Stimulated activated CD4-positive, alpha-beta T cell treated with anti-CD3 and anti-CD28 coated beads, Interleukin-15, amount 100 ng/mL, for 48 hours (primary cell): Measurements from ENCODE around the gene SEC61G.

Source experiments
- DNase-seq, 2 donors: peaks; one replicate each; pipeline ENCODE4 v3.0.0-alpha.2; 2020; ENCODE audit warnings: low read depth in 2 of 2

Gene SEC61G

DNA sequence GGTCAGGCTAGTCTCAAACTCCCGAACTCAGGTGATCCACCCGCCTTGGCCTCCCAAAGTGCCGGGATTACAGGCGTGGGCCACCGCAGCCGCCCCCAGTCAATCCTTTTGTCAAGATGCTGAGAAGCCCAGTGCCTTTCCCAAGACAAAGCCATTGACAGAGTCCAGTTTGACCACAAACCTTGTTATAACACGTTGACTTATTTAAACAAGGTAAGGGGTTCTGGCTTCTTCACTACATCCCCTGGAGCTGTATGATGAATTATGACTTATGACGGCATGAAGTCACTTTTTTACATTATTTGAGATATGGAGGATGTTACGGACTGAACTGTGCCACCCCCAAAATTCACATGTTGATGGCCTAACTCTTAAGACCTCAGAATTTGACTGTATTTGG, 5.8 kb upstream of the SEC61G start:
- no peak for DNase-seq

DNA sequence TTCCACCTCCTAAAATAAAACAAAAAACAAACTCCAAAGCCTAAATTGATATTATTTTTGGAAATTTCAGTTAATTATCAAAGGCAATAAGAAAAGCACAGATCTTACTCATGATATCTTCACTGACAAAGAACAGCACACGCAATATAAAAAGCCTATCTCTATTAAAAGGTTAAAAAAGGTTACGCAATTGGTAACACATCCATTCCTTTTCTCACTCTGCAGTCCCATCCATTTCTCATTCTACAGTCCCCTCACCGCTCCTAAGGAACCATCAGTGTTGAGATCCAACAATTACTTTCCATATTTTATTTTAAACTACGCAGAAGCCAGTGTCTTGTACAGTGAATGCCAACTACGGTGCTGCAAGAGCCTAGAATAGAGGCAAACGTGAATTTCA, 1.3 kb downstream of the SEC61G start:
- no peak for DNase-seq

DNA sequence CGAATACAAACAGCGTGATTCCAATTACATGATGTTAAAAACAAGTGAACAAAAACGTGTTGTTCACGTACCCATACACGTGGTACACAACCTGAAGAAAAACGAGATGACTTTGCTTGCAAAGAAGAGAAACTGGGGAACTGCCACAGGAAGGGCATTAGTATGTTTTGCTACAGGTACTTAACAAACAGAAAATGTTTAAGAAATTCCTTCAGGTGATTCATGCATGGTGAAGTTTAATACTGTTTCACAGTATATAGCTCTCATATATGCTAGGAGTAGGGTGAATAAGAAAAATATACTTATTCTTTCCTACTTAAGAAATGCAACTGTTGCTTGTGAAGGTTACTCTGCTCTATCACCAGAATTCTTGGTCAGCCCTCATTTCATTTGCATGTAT, 9.8 kb downstream of the SEC61G start:
- DNase-seq, result no peak

DNA sequence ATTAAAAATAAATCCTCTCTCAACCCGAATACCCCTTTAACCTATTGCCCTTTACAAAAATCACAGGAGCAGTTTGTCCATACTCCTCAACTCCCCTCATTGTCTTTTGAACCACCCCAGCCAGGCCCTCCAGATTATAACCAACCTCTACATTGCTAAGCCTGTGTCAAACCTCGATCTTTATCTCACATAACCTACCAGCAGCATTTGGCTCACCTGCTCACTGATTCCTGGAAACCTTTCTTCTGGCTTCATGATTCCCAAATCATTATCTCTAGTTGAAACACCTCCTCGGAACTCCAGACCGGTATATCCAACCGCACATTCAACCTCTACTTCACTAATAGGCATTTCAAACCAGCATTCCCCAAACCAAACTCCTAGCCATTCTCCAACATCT, 11.8 kb downstream of the SEC61G start:
- DNase-seq, result no peak

DNA sequence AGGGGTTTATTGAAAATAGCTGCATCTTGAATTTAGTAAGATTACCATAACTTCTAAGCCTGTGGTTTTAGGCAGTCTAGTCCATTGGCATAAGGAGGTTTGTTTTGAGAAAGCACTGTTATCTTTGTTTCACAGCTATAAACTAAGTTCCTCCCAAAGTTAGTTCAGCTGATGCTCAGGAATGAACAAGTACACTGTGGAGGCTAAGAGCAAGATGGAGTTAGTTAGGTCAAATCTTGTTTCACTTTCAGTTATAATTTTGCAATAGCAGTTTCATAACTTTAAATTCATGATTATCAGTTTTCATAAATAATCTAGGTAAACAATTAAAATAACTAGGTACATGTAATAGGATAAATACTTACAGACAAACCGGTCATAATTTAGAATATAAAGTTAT, 15.4 kb downstream of the SEC61G start:
- DNase-seq, result no peak

DNA sequence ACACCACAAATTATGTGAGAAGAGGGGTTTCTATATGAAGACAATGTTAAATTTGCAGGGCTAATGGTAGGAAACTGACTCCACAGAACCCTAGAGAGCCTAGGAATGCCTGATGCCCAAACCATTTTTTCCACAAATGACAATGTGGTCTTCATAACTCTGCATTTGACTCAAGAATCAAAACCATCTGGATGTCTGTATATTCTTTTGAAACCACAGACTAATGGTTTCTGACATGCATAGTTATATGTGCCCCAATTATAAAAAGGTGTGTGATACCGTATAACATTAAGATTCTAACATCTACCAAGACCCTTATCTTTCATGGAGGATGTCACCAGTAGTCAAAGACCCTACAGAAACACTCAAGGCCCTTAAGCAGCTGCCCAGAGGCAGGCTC, 20.3 kb downstream of the SEC61G start:
- DNase-seq, result no peak

DNA sequence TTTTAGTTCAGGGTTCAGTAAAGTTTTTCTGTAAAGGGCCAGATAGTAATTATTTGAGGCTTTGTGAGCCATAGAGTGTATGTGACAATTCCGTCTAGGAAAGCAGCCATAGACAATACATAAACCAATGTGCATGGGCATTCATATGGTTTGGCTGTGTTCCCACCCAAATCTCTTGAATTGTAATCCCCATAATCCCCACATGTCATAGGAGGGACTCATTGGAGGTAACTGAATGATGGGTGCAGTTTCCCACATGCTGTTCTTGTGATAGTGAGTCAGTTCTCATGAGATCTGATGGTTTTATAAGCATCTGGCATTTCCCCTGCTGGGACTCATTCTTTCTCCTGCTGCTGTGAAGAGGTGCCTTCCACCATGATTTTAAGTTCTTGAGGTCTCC, 29.9 kb downstream of the SEC61G start:
- DNase-seq, result no peak

DNA sequence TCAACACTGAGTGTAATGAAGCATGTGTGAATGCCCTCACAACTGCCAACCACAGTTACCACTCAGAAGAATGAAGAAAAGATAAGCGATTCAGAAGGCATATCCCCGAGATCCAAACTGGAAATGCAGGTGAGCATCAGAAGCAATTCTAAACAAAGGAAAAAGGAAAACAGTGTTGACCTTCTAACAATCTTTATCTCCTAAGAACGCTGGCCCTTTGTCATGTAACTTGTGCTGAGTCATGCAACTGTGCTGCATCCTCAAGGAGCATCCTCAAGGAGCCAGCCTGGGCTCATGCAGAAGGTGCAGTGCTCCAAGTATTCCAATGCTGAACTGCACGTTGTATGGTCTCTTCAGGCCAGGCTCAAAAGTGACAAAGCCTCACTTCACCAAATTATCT, 30.6 kb downstream of the SEC61G start:
- DNase-seq, result no peak

DNA sequence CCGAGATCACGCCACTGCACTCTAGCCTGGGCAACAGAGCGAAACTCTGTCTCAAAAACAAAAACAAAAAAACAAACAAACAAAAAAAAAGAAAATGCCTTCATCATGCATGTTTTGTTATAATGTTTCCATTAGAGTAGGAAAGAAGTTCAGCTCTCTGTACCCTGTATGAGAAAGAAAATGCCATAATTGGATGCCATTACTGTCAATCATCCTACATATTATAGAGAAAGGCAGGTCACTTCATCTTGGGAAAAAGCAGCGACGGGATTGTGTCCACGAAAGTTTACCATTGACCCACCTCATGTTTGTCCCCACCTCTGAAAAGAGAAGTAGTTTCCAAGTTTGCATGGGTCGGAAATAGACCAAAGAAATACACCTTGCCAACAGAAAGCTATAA, 33.8 kb downstream of the SEC61G start:
- no peak for DNase-seq

DNA sequence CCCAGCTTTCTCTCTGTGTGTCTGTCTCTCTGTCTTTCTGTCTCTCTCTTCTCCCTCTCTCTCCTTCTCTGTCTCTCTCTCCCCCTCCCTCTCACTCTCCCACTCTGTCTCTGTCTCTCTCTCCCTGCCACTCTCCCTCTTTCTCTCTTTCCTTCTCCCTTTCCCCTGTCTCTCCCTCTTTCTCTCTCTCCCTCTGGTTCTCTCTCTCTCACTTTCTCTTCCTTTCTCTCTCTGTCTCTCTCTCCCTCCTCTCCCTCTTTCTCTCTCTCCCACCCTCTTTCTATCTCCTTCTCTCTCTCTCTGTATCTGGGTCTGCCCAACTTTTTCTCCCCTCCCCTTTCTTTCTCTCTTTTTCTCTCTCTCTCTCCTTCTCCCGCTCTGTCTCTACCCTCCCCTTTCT, 36.5 kb downstream of the SEC61G start:
- DNase-seq, result no peak

DNA sequence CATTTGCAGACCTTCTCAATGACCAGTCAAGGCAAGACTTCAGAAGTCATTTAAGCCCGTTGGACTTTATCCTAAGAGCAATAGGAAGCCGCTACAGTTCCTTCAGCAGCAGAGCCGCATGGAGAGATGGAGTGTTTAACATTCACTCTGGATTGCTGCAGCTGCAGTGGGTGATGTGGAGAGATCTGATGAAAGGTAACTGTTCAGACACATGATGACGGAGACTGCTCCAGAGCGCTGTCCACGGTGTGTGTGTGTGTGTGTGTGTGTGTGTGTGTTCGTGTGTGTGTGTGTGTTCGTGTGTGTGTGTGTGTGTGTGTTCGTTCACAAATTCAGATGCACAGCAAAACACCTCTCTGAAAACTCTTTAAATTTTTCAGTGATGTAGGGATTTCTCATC, 37.0 kb downstream of the SEC61G start:
- DNase-seq, result no peak

DNA sequence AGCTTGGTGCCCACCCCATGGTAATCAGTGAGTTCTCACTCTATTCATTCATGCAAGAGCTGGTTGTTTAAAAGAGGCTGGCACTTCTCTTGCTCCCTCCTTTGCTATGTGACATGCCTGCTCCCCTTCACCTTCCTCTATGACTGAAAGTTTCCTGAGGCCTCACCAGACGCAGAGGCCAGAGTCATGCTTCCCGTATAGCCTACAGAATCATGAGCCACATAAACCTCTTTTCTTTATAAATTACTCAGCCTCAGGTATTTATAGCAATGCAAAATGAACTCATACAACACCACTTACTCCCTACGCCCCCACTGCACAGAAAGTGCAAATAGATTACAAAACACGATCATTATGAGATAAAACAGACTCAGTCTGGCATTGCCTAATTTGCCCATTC, 39.0 kb downstream of the SEC61G start:
- DNase-seq, result no peak

DNA sequence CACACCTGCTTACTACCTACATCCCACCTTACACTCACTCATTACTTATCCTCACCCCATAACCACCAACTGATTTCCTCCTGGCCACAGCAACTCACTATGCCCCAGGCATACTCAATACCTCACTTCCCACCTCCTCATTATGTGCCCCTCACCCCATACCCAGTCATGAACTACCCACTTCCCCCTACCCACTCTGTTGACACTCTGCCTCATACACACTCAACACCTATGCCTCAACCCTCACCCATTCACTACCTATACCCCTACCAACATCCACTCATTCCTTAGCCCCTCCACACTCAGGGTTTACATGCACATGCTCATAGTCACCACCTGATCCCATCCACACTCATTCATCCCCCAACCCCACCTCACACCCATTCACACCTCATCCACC, 39.6 kb downstream of the SEC61G start:
- no peak for DNase-seq

DNA sequence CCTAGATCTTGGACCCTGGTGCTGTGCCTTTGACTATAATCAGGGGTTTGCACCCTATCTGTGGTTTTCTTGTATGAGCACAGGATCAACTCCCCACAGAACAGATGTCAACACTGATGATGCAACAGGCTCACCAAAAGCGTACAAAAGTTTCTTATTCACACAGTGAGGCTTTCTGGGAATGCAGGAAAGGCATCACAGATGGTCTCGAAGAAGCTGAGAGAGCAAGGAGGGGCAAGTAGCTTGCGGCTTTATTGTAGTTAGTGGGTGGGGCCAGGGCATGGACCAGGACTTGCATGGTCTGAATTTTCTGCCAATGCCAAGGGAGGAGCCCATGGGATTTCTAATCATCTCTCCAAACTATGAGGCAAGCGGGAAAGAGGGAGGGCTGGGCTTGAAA, 46.2 kb downstream of the SEC61G start:
- no peak for DNase-seq

DNA sequence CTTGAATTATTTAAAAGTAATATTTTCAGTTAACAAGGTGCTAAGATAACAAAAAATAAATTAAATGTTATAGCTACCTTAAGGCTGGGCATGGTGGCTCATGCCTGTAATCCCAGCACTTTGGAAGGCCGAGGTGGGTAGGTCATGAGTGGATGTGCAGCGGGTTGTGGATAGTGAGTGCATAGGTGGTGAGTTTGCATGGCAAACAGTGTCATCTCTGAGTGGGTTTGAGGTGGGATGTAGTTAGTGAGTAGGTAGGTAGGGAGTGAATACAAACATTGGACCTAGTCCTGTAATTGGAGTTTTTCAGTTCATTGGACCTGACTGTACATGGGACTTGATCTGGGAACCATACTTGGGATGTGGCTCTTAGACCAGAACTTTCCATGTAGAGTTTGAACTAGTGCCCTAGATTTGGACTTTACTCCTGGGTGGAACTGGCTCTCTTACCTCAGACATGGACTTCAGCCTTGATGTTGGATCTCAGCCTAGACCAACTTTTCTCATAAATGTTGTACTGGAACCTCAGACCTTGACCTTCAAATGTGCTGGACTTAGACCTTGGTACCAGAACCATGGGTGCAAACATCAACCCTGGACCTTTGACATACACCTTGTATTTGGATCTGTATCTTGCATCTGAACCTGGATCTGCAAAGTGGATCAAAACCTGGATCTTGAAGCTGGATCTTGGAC, 47.0 kb downstream of the SEC61G start:
- DNase-seq, result no peak

DNA sequence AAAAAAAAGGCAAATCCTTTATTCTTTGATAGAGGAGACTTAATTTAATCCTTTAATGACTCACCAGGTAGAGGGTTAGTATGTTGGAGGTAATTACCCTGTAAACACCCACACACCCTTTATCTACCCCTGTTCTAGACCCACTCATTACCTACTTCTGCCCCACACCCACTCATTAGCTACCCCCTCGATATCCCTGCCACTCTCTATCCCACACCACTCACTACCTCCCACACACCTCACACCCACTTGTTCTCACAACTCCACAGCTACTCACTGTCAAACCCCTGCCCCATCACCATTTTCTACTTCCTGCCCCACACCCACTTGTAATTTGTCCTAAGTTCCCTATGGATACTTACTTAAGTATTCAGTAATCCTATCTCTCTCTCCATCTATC, 49.7 kb downstream of the SEC61G start:
- no peak for DNase-seq

DNA sequence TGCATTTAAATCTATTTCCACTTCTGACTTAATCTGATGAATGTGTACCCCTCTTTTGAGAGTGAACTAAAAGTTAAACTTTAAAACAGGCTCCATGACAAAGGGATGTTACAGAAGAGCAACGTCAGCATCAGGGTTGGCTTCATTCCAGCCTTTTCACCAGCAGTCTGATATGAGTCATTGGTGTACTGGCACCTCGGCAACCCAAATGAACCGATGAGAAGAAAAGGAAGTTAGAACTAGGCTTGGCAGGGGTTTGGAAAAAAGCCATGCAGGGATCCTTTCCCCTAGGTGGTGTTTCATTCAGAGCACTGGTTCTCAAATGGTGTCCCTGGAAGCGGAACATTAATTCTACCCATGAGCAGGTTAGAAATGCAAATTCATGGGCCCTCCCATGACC, 53.6 kb downstream of the SEC61G start:
- DNase-seq, result no peak

DNA sequence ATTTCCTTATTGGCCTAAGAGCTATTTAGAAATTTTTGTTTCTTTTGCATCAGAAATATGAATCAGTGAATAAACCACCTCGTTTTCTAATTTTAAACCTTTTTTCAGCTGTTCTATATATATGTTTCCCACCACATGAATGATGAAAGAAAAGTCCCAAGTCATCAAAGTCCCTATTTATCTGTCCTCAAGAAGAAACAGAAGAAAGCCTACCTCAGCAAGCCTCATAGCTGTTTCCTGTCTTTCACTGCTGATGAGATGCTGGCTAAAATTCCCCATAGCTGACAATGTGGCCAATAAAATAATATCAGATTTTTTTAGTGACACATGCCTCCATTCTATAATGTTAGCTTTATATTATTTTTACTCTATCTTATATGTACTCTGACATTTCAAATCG, 54.2 kb downstream of the SEC61G start:
- DNase-seq, result no peak
